Large intestine (tissue), 3 donors: Measurements from ENCODE around the gene MICALL1. TPM values are rescaled to one million over a fixed set of nuclear protein-coding genes. Genes with fewer than 3 reads are reported as not detected.

Source experiments
- DNase-seq, 2 donors: peaks; one replicate each; pipeline versions ENCODE4 v3.0.0 to v3.0.0-alpha.2; 2013
- H3K27ac ChIP-seq: one replicate; pipeline ENCODE4 v1.5.1; 2013; ENCODE audit warnings: low read length
- H3K27me3 ChIP-seq: 2 replicates; pipeline ENCODE4 v1.6.1; 2013; ENCODE audit warnings: low read length; ENCODE audit not compliant: control insufficient read depth, insufficient read depth
- H3K36me3 ChIP-seq: 2 replicates; pipeline ENCODE4 v1.6.1; 2013; ENCODE audit warnings: low read length; ENCODE audit not compliant: control insufficient read depth, insufficient read depth
- H3K4me1 ChIP-seq: one replicate; pipeline ENCODE4 v1.6.1; 2013; ENCODE audit warnings: low read length; ENCODE audit not compliant: control insufficient read depth, insufficient read depth
- H3K4me3 ChIP-seq: one replicate; pipeline ENCODE4 v1.5.1; 2013; ENCODE audit warnings: low read length
- H3K9me3 ChIP-seq: one replicate; pipeline ENCODE4 v1.6.1; 2013; ENCODE audit warnings: mild to moderate bottlenecking, low read depth, low read length, moderate library complexity; ENCODE audit not compliant: control insufficient read depth
- WGBS: methylation state at CpG from one replicate; pipeline ENCODE4 v1.1.5; 2013; ENCODE audit warnings: low lambda C conversion rate; ENCODE audit not compliant: insufficient coverage; 5-methylcytosine and 5-hydroxymethylcytosine counted together
- polyA plus RNA-seq: library from polyadenylated mRNA; unstranded; fragments of 120-200 nt; gene quantifications from one replicate; pipeline ENCODE4 v1.2.1, GENCODE V29; 2013

The MICALL1 gene
- polyA plus RNA-seq, 1 donor: 14.5 TPM

- Histone ChIP-seq H3K36me3 (no peaks in the 10 kb centered on the region), H3K9me3 (no peaks in the 10 kb centered on the region), H3K27me3 (no peaks in the 10 kb centered on the region), H3K4me3 (peak overlapping the region; percentile 59), H3K4me1 (peaks cover 4% of the 10 kb centered on the region), H3K27ac (no peak overlapping the region)
- WGBS: no CpG with 5 or more reads among the region's 75 CpGs
- peak in 1 of 2 donors; percentile 22 for DNase-seq
These were observed 389 bp downstream of the MICALL1 start for GRCh38 chr22:37906364-37907008.

- no peaks in the 10 kb centered on the region for H3K9me3 ChIP-seq
- H3K4me1 ChIP-seq: peaks cover 4% of the 10 kb centered on the region
- WGBS: 100% methylated on average over 1 of the region's 19 CpGs
- no peak for DNase-seq
- H3K27ac ChIP-seq: no peak overlapping the region
- H3K4me3 ChIP-seq: peak overlapping the region; percentile 59
- peaks cover 4% of the 10 kb centered on the region for H3K36me3 ChIP-seq
- H3K27me3 ChIP-seq: no peaks in the 10 kb centered on the region
These were observed 1.2 kb downstream of the MICALL1 start for GRCh38 chr22:37907036-37907954.

GRCh38 chr22:37909766-37910165 is 3.7 kb downstream of the MICALL1 start:
- Histone ChIP-seq H3K27me3 (no peaks in the 10 kb centered on the region), H3K9me3 (no peaks in the 10 kb centered on the region), H3K36me3 (peaks cover 13% of the 10 kb centered on the region), H3K4me3 (no peak overlapping the region), H3K27ac (peak overlapping the region; percentile 49), H3K4me1 (peaks cover 4% of the 10 kb centered on the region)
- no CpG with 5 or more reads among the region's 7 CpGs for WGBS
- DNase-seq: no peak

GRCh38 chr22:37910890-37911672 is 5.0 kb downstream of the MICALL1 start:
- Histone ChIP-seq H3K9me3 (no peaks in the 10 kb centered on the region), H3K27me3 (no peaks in the 10 kb centered on the region), H3K4me3 (no peak overlapping the region), H3K27ac (peak overlapping the region; percentile 49), H3K36me3 (peaks cover 17% of the 10 kb centered on the region), H3K4me1 (no peaks in the 10 kb centered on the region)
- no peak for DNase-seq
- 60% methylated on average over 1 of the region's 15 CpGs for WGBS

- WGBS: no CpG with 5 or more reads among the region's 8 CpGs
- Histone ChIP-seq H3K4me1 (no peaks in the 10 kb centered on the region), H3K27ac (peak overlapping the region; percentile 14), H3K27me3 (no peaks in the 10 kb centered on the region), H3K36me3 (peaks cover 23% of the 10 kb centered on the region), H3K4me3 (no peak overlapping the region), H3K9me3 (no peaks in the 10 kb centered on the region)
- DNase-seq: no peak
These were observed 5.6 kb downstream of the MICALL1 start for GRCh38 chr22:37911697-37912096.

GRCh38 chr22:37912171-37912570 is 6.1 kb downstream of the MICALL1 start:
- WGBS: 80% methylated on average over 1 of the region's 8 CpGs
- no peaks in the 10 kb centered on the region for H3K4me1 ChIP-seq
- DNase-seq: no peak
- H3K36me3 ChIP-seq: peaks cover 24% of the 10 kb centered on the region
- H3K27ac ChIP-seq: no peak overlapping the region
- no peak overlapping the region for H3K4me3 ChIP-seq
- no peaks in the 10 kb centered on the region for H3K9me3 ChIP-seq
- no peaks in the 10 kb centered on the region for H3K27me3 ChIP-seq

- Histone ChIP-seq H3K4me1 (peaks cover 7% of the 10 kb centered on the region), H3K4me3 (no peak overlapping the region), H3K9me3 (no peaks in the 10 kb centered on the region), H3K36me3 (peaks cover 36% of the 10 kb centered on the region), H3K27me3 (no peaks in the 10 kb centered on the region), H3K27ac (no peak overlapping the region)
- no CpG with 5 or more reads among the region's 7 CpGs for WGBS
- DNase-seq: no peak
These were observed 7.2 kb downstream of the MICALL1 start for GRCh38 chr22:37913233-37913721.

- H3K27ac ChIP-seq: no peak overlapping the region
- DNase-seq: no peak
- H3K27me3 ChIP-seq: no peaks in the 10 kb centered on the region
- no CpG with 5 or more reads among the region's 5 CpGs for WGBS
- H3K9me3 ChIP-seq: no peaks in the 10 kb centered on the region
- peaks cover 54% of the 10 kb centered on the region for H3K36me3 ChIP-seq
- H3K4me3 ChIP-seq: no peak overlapping the region
- peaks cover 14% of the 10 kb centered on the region for H3K4me1 ChIP-seq
These were observed 10.2 kb downstream of the MICALL1 start for GRCh38 chr22:37916311-37916710.

GRCh38 chr22:37917874-37918548 is 11.9 kb downstream of the MICALL1 start:
- no peaks in the 10 kb centered on the region for H3K9me3 ChIP-seq
- H3K36me3 ChIP-seq: peaks cover 55% of the 10 kb centered on the region
- 80% methylated on average over 1 of the region's 4 CpGs for WGBS
- peaks cover 14% of the 10 kb centered on the region for H3K4me1 ChIP-seq
- no peak overlapping the region for H3K4me3 ChIP-seq
- DNase-seq: peak; percentile 48 to 61
- H3K27me3 ChIP-seq: no peaks in the 10 kb centered on the region
- H3K27ac ChIP-seq: no peak overlapping the region
